Kasumi-1 (cell line): ENCODE measurements around the gene HLA-DQB2.

Experiments
- DNase-seq, 2 experiments: peaks; one replicate each; lab custom pipeline; 2025; lab: John Stamatoyannopoulos, UW

The HLA-DQB2 gene

DNA sequence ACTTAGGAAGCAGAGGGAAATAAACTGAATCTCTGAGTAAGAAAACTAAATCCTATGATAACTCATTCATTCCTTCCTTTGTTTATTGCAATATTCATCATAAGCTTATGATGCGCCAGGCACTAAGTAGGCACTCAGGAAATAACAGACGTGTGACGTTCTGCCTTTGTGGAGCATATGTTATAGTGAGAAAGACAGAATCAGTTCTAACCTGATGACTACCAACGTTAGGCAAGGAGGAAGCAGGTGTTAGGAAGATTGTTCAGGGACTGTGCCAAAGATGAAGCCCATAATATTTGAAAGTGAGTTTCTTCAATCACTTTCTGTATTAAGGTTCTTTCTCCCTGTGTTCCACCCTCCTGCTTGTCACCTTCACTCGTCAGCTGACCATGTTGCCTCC is 18.6 kb downstream of the HLA-DQB2 start:
- DNase-seq = no peak

DNA sequence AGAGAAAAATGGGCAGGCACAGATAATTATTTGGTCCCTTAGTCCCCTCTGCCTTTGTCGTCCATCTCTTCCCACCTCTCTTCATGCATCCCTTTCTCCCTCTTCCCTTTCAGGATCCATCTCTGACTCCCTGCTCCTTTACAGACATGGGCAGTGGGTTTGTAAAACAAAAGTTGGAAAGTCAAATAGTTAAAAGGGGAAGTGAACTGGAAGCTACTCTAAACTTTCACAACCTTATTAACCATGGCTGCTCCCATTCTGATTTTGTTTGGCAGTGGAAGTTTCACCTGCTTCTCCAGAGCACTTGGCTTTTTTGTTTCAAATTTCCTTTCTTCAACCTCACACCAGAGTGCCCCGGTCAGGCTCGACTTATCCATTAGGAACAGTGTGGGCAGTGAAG is 21.0 kb downstream of the HLA-DQB2 start:
- no peak for DNase-seq

DNA sequence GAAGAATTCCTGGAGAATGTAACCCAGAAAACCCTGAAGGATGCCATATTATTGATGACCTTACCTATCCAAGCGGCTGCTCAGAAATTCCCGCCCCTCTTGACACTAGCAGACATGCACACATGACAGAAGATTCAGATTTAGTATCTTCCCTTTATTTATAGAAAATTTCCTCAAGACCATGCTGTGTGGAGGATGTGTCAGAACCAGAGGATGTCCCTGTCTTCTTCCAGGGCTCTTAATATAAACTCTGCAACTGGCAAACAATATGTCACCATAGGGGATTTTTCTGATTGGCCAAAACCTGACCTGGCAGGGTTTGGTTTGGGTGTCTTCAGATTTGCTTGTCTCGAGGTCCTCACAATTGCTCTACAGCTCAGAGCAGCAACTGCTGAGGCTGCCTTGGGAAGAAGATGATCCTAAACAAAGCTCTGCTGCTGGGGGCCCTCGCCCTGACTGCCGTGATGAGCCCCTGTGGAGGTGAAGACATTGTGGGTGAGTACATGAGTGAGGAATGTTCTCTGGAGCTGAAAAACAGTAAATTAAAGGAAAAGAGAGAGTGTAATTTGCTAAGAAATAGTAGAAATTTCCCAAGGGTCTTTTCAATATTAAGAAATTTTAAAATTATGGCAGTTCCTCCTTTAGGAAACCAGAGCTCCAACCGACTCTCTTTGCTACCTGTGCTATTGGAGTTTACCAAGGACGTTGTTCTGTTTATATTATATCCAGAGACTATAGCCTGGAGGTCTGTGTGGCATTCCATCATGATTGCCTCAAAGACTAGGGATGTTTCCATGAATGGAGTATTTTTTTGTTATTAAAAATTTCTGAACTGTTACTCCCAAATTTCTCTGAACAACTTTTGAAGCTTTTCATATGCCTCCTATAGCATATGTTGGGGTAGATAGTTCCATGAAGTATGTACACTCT is 22.0 kb downstream of the HLA-DQB2 start, which contains the start of gene HLA-DQA2:
TSS of gene HLA-DQA2 (plus strand) at position 361 of the 930 bp plus-strand sequence. CDS start at position 414, 53 bp downstream.
- DNase-seq = no peak

DNA sequence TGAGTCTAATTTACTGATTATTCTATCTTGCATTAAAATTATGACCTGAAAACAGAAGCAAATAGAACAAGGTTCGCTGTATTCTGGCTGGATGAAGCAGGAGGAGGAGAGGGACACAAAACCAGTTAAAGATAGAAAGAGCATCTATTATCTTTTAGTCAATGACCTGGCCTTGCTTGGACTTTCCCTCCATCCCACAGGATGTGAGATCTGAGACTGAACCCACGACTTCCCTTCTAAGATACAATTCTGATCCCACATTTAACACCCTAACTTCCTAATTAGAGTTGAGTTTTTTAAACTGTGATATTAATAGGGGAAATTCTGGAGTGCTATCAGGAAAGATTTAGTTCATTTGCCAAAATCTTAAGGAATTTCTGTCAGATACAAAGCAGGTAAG is 25.2 kb downstream of the HLA-DQB2 start:
- DNase-seq = no peak

DNA sequence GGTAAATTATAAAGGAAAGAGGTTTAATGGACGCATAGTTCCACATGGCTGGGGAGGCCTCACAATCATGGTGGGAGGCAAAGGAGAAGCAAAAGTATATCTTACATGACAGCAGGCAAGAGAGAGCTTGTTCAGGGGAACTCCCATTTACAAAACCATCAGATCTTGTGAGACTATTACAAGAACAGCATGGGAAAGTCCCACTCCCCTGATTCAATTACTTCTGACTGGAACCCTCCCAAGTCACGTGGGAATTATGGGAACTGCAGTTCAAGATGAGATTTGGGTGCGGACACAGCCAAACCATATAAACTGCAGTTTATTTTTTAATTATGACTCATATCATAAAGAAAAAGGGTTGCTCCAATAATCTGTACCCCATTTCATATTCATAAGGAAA is 44.5 kb downstream of the HLA-DQB2 start:
- DNase-seq = no peak

DNA sequence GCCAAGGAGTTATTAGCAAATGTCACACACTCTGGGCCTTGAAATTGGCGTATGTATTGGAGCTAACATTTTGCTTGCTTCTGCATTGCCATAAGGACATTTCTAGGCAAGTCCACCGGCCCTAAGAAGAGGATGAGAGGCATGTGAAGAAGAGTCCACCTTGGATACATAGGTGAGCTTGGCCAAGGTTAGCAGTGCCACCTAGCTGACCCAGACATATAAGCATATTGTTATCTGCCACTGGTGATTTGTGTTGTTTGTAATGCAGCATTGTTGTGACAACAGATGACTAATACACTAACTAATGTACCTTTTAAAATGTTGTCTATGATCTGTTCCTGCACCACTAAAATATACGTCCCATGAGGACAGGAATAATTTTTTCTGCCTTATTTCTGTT is 46.9 kb downstream of the HLA-DQB2 start:
- DNase-seq = no peak

DNA sequence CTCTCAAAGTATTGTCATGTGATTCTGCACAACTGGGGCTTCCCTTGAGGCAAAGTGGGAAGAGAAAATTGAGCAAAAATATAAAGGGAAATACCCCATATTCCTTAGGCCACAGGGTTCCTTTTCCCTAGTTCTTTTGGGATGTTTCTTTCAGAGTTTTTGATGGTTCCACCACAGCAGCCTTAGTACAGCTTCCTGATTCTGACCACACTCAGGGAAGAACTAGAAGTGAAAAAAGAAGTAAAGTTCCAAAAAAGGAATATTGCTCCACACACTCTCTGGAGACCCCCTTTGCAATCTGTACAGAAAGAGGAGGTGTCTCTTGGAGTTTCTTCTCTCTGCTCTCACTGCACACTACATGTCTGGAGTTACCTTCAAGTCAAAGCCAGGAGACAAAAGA is 50.1 kb downstream of the HLA-DQB2 start:
- DNase-seq = no peak

DNA sequence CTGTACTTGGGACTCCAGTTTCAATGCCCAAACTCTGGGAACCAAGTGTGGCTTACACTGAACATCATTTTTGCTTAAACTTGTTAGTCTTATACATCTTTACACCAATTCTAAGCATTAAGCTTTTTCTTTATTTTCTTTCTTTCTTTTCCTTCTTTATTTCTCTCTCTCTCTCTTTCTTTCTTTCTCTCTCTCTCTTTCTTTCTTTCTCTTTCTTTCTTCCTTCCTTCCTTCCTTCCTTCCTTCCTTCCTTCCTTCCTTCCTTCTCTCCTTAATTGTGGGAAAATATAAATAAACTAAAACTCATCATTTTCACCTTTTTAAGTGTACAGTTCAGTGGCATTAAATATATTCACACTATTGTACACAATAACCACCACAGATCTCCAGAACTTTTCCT is 53.7 kb downstream of the HLA-DQB2 start:
- DNase-seq = no peak
